Right lobe of liver (tissue), 6 donors: ENCODE results near the gene STK35. TPM values are rescaled to one million over a fixed set of nuclear protein-coding genes. Genes with fewer than 3 reads are reported as not detected.

ENCODE experiments used
- ATAC-seq, 4 donors: fragments of 200-7000 bp; cut with Tn5 transposase; one replicate each; pipeline ENCODE4 v1.9.1; 2020; ENCODE audit warnings: mild to moderate bottlenecking in 4 of 4, moderate library complexity in 4 of 4
- DNase-seq, 3 donors: peaks; one replicate each; pipeline ENCODE4 v3.0.0-alpha.2; 2020
- H3K27ac ChIP-seq, 3 donors: fragments of 200-600 bp; one replicate each; pipeline ENCODE4 v1.8.0; 2022
- H3K27me3 ChIP-seq, 2 donors: fragments of 200-600 bp; one replicate each; pipeline ENCODE4 v1.8.0; 2022
- H3K36me3 ChIP-seq, 4 donors: fragments of 200-600 bp; sonication (generic) in 1 of 4; one replicate each; pipeline versions ENCODE4 v1.5.1 to v1.8.0; 2017 to 2022; ENCODE audit warnings: control low read depth in 1 of 4
- H3K4me1 ChIP-seq, 4 donors: fragments of 200-600 bp; sonication (generic) in 1 of 4; one replicate each; pipeline versions ENCODE4 v1.5.1 to v1.8.0; 2017 to 2022; ENCODE audit warnings: control low read depth in 1 of 4
- H3K4me3 ChIP-seq, 3 donors: fragments of 200-600 bp; one replicate each; pipeline ENCODE4 v1.8.0; 2022
- H3K9me3 ChIP-seq, 4 donors: fragments of 200-600 bp; sonication (generic) in 1 of 4; one replicate each; pipeline versions ENCODE4 v1.5.1 to v1.8.0; 2017 to 2022; ENCODE audit warnings: control low read depth in 1 of 4
- CTCF ChIP-seq, 4 donors: fragments of 200-600 bp in 3 of 4; fragments of 450-650 bp in 1 of 4; IDR thresholded peaks; one replicate each; pipeline versions ENCODE4 v1.5.1 to v1.8.0; 2016 to 2022; ENCODE audit warnings: antibody characterized with exemption in 4 of 4, mild to moderate bottlenecking in 2 of 4
- POLR2A ChIP-seq: fragments of 450-650 bp; IDR thresholded peaks from one replicate; pipeline ENCODE4 v1.6.1; 2017; ENCODE audit warnings: antibody characterized with exemption, mild to moderate bottlenecking
- WGBS: methylation state at CpG from one replicate; pipeline ENCODE4 v1.1.6; 2018; ENCODE audit warnings: low coverage, low lambda C conversion rate; ENCODE audit not compliant: insufficient coverage; ENCODE audit errors: missing lambda C conversion rate; 5-methylcytosine and 5-hydroxymethylcytosine counted together
- intact Hi-C, 2 donors: fragments of 100-400 bp; cut with DNase I; formaldehyde crosslinking; loops; one replicate each; pipeline versions ENCODE4 v1.11.2 to v1.14.1; 2022
- total RNA-seq, 6 experiments: library from RNA; depleted of rRNA in 2 of 6; stranded (reverse); fragments of >200 nt in 2 of 6; fragmentation: NEBNext Ultra II Directional in 3 of 6; extraction: Animal tissue kit (Norgen Biotek cat#: 25700) in 3 of 6; gene quantifications; one replicate each; pipeline versions ENCODE4 v1.1.0 to v1.2.4, GENCODE V29; 2016 to 2023
- donor health status: DM: no; HTN: yes; CAD: no.
- donor health status: DM: no; HTN: no; CAD: no.
- donor health status: DM: no; HTN: no; CAD: no.
- donor health status: DM: no; HTN: yes; CAD: no.
- donor health status: DM: no; HTN: yes; CAD: no.

Gene STK35
- total RNA-seq, 6 experiments from 2014 or later, result 6.0 to 12.7 (median 7.2) TPM

GRCh38 chr20:2059411-2059810 is 42.2 kb upstream of the STK35 start:
- no peak for ATAC-seq

GRCh38 chr20:2065099-2065498 is 36.5 kb upstream of the STK35 start:
- no peak for TF ChIP-seq POLR2A
- no peak for TF ChIP-seq CTCF (IDR thresholded peaks at IDR 0.05)
- Histone ChIP-seq H3K27ac (no peak overlapping the region), H3K27me3 (no peaks in the 10 kb centered on the region), H3K9me3 (no peaks in the 10 kb centered on the region), H3K4me1 (peaks cover 0 to 5% (median 0%) of the 10 kb centered on the region in 4 donors), H3K36me3 (no peaks in the 10 kb centered on the region), H3K4me3 (no peak overlapping the region)
- ATAC-seq (no peak), DNase-seq (no peak)
- 63% methylated on average over 3 of the region's 3 CpGs for WGBS
- intact Hi-C loops, result no loop called here

More at GRCh38 chr20:2059411-2059810, 42.2 kb upstream of the STK35 start:
- intact Hi-C loops, result no loop called here
- no peak for DNase-seq
- WGBS, result 100% methylated on average over 1 of the region's 2 CpGs
- Histone ChIP-seq H3K4me1 (no peaks in the 10 kb centered on the region), H3K36me3 (no peaks in the 10 kb centered on the region), H3K4me3 (no peak overlapping the region), H3K9me3 (no peaks in the 10 kb centered on the region), H3K27me3 (no peaks in the 10 kb centered on the region), H3K27ac (no peak overlapping the region)
- no peak for TF ChIP-seq POLR2A
- no peak for TF ChIP-seq CTCF (IDR thresholded peaks at IDR 0.05)

GRCh38 chr20:2066461-2067122 is 35.0 kb upstream of the STK35 start:
- no peak for DNase-seq

GRCh38 chr20:2080532-2081224 is 20.9 kb upstream of the STK35 start:
- H3K4me1 ChIP-seq, result no peaks in the 10 kb centered on the region
- H3K36me3 ChIP-seq, result no peaks in the 10 kb centered on the region
- H3K4me3 ChIP-seq, result no peak overlapping the region
- 18% methylated on average over 3 of the region's 4 CpGs for WGBS
- ATAC-seq, result peak; percentile 53 to 91 (median 89)
- peak in 1 of 3 donors; percentile 63 for DNase-seq
- no peak overlapping the region for H3K27ac ChIP-seq
- TF ChIP-seq POLR2A (no peak), CTCF (IDR thresholded peaks at IDR 0.05) (no peak)
- H3K9me3 ChIP-seq, result no peaks in the 10 kb centered on the region
- intact Hi-C loops, result no loop called here
- H3K27me3 ChIP-seq, result no peaks in the 10 kb centered on the region

More at GRCh38 chr20:2066461-2067122, 35.0 kb upstream of the STK35 start:
- H3K27ac ChIP-seq, result no peak overlapping the region
- no peaks in the 10 kb centered on the region for H3K36me3 ChIP-seq
- peaks cover 0 to 5% (median 0%) of the 10 kb centered on the region in 4 donors for H3K4me1 ChIP-seq
- H3K9me3 ChIP-seq, result no peaks in the 10 kb centered on the region
- TF ChIP-seq POLR2A, result no peak
- TF ChIP-seq CTCF (IDR thresholded peaks at IDR 0.05), result peak in 1 of 4 donors; percentile 5
- intact Hi-C loops, result no loop called here
- no peaks in the 10 kb centered on the region for H3K27me3 ChIP-seq
- WGBS, result 55% methylated on average over 2 of the region's 2 CpGs
- H3K4me3 ChIP-seq, result no peak overlapping the region
- peak in 3 of 4 donors; percentile 32 to 86 (median 59) for ATAC-seq
